GM10266 (cell line): ENCODE measurements around the gene FEM1A.
A peak's percentile ranks its signal among the peaks of the same experiment; 100 is the strongest.

Experiments
- DNase-seq: peaks from one replicate; pipeline ENCODE4 v3.0.0; 2012; ENCODE audit errors: extremely low spot score
- TF ChIP-seq, protein P1 (sequence below): IDR thresholded peaks from 2 replicates; pipeline ENCODE4 v1.5.1; 2012; ENCODE audit warnings: mild to moderate bottlenecking, low read depth; ENCODE audit not compliant: control insufficient read depth, insufficient read depth; ENCODE audit errors: missing control alignments

Gene FEM1A

DNA sequence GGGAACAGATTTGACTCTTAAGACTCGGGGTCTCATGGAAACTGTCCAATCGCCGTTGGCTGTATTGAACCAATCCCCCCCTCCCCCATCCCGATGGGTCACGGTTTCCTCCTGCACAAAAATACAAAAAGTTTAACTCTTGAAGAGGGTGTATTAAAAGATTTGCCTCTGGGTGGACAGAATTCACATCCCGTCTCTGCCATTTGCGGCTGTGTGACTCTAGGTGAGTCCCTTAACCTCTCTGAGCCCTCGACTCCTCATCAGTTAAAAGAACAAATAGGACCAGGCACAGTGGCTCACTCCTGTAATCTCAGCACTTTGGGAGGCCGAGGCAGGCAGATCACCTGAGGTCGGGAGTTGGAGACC, 31.3 kb upstream of the FEM1A start:
- TF ChIP-seq, protein P1, sequence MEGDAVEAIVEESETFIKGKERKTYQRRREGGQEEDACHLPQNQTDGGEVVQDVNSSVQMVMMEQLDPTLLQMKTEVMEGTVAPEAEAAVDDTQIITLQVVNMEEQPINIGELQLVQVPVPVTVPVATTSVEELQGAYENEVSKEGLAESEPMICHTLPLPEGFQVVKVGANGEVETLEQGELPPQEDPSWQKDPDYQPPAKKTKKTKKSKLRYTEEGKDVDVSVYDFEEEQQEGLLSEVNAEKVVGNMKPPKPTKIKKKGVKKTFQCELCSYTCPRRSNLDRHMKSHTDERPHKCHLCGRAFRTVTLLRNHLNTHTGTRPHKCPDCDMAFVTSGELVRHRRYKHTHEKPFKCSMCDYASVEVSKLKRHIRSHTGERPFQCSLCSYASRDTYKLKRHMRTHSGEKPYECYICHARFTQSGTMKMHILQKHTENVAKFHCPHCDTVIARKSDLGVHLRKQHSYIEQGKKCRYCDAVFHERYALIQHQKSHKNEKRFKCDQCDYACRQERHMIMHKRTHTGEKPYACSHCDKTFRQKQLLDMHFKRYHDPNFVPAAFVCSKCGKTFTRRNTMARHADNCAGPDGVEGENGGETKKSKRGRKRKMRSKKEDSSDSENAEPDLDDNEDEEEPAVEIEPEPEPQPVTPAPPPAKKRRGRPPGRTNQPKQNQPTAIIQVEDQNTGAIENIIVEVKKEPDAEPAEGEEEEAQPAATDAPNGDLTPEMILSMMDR, result no peak

DNA sequence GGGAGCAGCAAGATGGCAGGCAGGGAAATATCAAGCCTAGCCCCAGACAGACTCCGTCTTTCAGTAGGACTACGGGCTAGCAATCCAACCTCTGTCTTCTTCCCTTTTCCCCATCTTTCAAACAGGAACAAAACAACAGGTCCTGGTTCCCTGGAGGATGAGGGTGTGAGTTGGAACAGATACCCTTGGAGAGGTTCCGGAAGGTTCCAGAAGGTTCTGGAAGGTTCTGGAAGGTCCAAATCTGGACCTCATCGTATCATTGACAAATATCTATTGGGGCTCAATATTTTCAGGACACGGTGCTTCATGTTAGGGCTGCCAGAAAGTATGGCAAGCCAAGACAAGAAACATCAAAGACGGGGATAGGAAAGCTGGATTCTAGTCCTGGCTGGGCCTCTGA, 28.5 kb upstream of the FEM1A start:
- DNase-seq, result no peak
- TF ChIP-seq, protein P1, result no peak

More for the DNA sequence above, 31.3 kb upstream of the FEM1A start:
- no peak for DNase-seq

DNA sequence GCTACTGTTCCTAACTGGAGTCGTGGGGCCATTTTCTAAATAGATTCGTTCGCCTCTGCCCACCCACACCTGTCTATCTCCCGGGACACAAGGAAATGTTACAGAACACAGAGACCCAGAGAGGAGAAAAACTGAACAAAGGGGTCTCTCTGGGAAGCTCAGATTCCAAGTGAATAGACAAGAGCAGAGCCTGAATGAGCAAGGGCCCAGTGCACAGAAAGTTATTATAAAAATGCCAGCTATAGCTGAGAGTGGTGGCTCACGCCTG, 27.2 kb upstream of the FEM1A start:
- no peak for DNase-seq
- TF ChIP-seq, protein P1, result no peak

DNA sequence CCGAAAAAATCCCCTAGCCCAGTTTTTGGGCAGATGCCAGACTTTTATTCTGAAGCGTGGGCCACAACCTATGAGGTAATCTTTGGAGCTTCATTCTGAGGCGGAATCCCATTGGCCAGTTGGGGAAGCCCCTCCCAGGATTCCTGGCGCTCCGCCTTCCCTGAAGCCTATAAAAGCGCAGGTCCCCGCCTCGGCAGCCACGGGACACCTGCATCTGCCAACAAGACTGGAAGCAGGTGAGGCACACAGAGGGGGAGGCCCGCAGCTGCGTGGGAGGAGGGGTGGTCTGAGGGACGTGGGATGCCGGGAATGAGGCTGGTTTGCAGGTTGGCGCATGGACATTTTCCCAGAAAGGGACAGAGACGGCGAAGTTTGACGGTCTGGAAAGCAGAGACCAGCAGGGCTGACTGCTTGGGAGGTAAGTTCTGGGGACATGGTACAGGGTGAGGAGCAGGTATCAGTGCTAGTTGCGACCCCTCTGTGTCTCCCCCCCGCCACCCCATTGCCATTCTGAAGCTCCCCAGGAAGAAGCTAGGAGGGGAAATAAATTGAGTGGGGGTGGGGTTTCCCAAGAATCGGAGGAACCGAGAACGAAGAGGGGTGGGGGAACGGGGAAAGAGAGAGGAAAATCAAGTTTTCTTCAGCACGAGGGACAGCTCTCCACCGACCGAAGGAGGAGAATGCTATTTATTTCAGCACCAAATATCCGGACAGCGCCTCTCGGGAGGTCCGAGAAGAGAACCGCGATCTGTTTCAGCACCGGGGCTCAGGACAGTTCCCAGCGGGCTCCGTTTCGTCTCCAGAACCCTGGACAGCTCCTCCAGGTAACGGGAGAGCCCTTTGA, 22.4 kb upstream of the FEM1A start:
- TF ChIP-seq, protein P1, result no peak
- peak; percentile 85 for DNase-seq

DNA sequence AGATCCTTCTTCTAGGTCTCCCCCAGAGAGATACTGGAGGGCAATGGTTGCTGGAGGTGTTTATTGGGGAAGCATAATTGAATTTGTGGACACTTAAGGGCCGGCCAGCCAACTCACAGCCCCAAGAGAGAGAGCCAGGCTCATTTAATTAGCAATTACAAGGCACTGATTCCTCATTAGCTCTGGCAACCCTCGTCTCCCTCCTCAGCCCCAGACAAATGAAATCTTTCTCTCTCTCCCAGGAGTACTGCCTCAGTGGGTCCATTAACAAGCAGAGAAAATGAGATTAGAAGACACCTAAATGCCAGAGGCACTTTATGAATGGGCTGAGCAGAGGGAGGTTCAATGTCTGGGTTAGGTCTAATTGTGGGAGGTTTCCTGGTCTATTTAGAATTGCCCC, 19.0 kb upstream of the FEM1A start:
- no peak for DNase-seq
- TF ChIP-seq, protein P1, result no peak

DNA sequence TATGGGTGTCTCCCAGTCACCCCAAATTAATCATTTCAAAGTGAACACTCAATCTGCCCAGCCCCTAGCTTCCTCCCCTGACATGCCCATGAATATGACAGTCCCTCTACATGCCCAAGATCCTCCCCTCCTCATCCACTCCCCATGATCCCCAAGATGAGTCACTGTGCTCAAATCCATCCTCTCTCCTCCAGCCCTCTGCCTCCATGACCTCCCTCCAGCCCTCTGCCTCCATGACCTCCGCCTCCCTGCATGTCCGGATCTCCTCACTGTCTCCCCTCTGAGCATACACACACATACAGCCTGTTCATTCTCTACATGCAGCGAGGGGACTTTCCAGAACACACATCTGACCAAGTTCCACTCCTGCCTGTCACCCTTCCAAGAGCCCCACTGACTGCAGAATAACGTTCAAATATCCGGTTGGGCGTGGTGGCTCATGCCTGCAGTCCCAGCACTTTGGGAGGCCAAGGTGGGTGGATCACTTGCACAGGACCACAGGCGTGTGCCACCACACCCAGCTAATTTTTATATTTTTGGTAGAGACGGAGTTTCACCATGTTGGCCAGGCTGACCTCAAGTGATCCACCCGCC, 18.4 kb upstream of the FEM1A start:
- no peak for DNase-seq
- TF ChIP-seq, protein P1, result no peak

DNA sequence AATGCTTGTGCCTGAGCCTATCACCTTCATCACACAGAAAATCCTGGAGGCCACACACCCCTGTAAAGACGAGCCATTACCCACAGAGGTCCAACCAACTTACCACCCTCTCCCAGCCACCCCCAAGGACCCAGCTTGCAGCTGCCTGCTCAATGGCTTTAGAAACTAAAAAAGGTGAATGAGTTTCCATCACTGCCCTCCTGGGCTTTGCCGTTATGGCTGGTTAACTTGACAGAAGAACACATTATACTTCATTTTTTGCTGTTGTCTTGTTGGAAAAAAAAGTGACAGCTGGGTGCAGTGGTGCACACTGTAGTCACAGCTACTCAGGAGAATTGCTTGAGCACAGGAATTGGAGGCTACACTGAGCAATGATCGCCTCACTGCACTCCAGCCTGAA, 17.4 kb upstream of the FEM1A start:
- TF ChIP-seq, protein P1, result no peak

More for the DNA sequence above, 17.4 kb upstream of the FEM1A start:
- no peak for DNase-seq
